Thyroid gland (tissue), 4 donors: ENCODE measurements around the gene LRBA.

Experiments
- POLR2A ChIP-seq, 2 donors: fragments of 450-650 bp; IDR thresholded peaks; one replicate each; pipeline ENCODE4 v1.6.1; 2017; ENCODE audit warnings: antibody characterized with exemption in 2 of 2, mild to moderate bottlenecking in 2 of 2, moderate library complexity in 1 of 2
- TF ChIP-seq, protein P1 (sequence below), 6 experiments: fragments of 200-600 bp in 3 of 6; fragments of 450-650 bp in 3 of 6; sonication (generic) in 3 of 6; IDR thresholded peaks; one replicate each; pipeline ENCODE4 v1.5.1; 2016 to 2019; ENCODE audit warnings: antibody characterized with exemption in 6 of 6, mild to moderate bottlenecking in 2 of 6, inconsistent platforms in 1 of 6, moderate library complexity in 1 of 6

DNA sequence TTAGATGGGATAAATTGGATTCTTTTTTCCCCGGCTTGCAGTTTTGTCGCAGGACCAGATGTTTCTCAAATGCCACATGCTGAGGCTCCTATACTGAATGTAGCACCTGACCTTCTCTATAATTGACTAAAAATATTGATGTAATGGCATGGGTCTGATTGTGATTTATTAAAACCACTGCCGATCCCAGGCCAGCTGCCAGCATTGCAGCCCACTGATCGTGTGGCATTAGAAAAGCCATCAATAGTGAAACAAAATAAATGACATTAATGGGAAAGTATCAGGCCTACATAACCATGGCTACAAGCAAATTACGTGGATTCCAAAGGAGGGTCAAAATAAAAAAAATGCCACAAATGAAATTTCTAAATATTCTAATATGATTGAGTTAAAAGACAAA lies 334.4 kb downstream of the LRBA start:
- TF ChIP-seq, protein P1, sequence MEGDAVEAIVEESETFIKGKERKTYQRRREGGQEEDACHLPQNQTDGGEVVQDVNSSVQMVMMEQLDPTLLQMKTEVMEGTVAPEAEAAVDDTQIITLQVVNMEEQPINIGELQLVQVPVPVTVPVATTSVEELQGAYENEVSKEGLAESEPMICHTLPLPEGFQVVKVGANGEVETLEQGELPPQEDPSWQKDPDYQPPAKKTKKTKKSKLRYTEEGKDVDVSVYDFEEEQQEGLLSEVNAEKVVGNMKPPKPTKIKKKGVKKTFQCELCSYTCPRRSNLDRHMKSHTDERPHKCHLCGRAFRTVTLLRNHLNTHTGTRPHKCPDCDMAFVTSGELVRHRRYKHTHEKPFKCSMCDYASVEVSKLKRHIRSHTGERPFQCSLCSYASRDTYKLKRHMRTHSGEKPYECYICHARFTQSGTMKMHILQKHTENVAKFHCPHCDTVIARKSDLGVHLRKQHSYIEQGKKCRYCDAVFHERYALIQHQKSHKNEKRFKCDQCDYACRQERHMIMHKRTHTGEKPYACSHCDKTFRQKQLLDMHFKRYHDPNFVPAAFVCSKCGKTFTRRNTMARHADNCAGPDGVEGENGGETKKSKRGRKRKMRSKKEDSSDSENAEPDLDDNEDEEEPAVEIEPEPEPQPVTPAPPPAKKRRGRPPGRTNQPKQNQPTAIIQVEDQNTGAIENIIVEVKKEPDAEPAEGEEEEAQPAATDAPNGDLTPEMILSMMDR (IDR thresholded peaks at IDR 0.05) = no peak
- TF ChIP-seq POLR2A (IDR thresholded peaks at IDR 0.05) = no peak
